GM21576 (cell line): ENCODE data around the gene CSRP2.
A peak's percentile ranks its signal among the peaks of the same experiment; 100 is the strongest.

Experiments used
- ATAC-seq: cut with Tn5 transposase; IDR thresholded peaks from one replicate; pipeline ENCODE4 v1.9.1; 2021; ENCODE audit warnings: mild to moderate bottlenecking, moderate library complexity; ENCODE audit not compliant: unreplicated experiment

Gene CSRP2

DNA sequence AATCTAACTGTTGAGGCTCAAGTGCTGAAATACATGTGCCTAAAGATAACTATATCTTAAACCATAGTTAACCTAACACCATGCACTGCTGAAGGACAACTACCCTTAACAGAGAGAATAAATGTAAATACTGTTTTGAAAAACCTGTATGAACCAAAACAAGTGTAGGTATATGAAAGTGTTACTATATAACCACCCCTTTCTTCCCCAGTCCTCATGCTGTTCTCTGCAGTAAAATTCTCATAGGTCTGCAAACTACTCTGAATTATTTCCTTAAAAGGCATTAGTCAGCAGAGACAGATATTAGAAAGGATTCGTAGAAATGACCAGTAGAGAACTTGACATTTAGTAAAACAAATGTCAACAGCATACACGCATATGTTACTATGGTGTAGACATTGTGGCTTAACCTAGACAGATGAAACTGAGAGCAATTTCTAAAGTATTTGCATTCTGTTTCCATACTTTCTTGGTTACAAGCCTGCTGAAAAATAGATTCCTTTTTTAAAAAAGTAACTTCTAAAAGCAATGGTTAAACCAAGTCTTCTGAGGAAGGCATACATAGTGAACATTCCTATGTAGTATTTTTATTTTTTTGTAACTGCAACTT lies 13.9 kb downstream of the CSRP2 start:
- peak; percentile 77 for ATAC-seq

DNA sequence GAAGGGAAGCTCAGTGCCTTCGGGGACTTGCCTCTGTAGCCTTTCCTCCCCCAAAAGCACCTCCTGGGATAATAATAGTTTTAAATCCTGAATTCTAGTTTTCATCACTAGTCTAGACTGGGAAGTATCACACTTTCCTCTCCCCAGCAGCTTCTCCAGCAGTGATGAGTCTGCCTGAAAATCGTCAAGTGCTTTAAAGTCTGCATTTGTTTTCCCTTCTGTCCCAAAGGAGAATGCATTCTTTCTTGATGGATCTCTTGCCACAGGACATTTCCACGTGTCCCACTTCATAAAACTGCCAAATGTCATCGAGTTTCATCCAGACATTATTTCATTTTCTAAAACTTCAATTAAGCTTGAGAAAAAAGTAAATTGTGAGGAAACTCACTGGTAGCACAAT lies 15.0 kb downstream of the CSRP2 start:
- no peak for ATAC-seq

- no peak for ATAC-seq
Observed at GRCh38 chr12:76863005-76863670, 15.7 kb downstream of the CSRP2 start.

DNA sequence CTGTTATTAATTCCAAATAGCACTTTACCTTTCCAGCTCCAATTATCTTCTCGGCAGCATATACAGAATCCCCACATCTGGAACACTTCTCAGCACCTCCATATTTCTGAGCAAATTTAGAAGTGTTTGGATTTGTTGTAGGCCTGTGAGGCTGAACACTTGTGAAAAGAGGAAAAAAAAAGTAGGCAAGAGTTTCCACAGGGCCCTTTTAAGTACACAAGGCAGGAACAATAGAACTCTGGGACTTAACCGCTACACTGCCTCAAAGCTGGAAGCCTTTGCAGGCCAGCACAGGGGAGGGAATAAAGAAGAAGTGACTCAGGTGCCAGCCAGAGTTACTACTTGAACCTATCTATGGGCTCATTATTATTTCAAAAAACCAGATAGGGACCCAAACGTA lies 18.6 kb downstream of the CSRP2 start:
- no peak for ATAC-seq

GRCh38 chr12:76859611-76860010 lies 19.2 kb downstream of the CSRP2 start:
- no peak for ATAC-seq

GRCh38 chr12:76856018-76856644 lies 22.7 kb downstream of the CSRP2 start:
- no peak for ATAC-seq

DNA sequence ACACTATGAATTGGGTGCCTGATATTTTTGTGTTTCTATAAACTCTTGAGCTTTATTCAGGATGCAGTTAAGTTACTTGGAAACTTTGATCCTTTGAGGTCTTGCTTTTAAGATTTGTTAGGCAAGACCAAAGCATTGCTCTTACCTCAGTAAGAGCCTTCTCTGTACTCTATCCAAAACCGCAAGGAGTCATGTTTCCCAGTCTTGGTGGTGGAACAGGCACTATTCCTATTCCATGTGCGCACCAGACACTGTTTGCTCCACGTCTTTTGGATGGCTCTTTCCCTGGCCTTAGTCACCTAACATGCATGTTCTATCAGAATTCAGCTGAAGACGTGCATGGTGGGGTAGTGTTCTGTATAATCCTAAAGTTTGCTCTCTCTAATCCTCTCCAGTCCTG lies 23.5 kb downstream of the CSRP2 start:
- no peak for ATAC-seq

GRCh38 chr12:76852106-76852505 lies 26.7 kb downstream of the CSRP2 start:
- ATAC-seq: no peak

DNA sequence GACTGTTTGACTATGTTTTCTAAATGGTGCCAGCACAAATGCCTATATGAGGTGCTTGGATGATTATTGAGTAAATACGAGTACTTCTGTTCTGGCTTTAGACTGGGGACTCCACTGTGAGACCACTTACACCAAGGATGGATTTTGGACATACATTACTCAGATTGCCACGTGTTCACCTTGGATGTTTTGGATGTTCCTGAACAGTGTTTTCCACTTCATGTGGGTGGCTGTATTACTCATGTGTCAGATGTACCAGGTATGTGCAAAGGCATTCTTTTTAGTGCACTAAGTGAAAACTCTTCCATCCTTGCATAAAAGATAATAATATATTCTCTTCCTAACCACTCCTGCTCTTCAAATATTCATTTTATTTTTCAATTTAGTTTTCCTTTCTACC lies 30.7 kb downstream of the CSRP2 start:
- ATAC-seq: no peak

DNA sequence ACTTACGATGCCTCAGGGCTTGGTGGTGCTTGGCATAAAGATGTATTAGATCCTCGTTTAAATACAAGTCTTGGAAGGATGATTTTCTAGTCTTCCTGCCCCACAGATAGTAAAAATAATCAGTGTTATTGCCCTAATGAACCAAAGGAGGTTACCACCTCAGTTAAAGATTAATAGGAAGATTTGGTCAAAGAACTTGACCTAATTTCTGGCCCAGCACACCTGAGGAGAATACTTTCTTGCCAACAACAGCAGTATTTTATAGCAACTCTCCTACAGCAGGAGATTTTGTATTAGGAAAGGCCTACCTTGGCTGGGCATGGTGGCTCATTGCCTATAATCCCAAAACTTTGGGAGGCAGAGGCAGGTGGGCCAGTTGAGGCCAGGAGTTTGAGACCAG lies 31.6 kb downstream of the CSRP2 start:
- no peak for ATAC-seq

DNA sequence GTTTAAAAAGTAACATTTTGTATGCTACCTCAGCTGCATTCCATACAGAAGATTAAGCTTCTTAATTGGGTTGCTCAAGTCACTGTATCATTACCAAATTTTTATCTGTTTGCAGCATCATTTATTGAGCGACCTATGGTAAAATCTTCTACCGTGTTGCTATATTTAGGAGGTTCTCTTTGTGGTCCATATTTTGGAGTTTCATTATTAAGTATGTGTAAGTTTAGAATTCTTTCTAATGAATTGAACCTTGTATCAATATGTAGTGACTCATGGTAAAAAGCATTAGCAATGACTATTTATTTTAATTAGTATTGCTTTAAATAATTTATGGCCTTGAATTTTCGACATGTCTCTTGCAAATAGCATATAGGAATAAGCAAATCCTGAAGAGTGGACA lies 42.2 kb downstream of the CSRP2 start:
- no peak for ATAC-seq

DNA sequence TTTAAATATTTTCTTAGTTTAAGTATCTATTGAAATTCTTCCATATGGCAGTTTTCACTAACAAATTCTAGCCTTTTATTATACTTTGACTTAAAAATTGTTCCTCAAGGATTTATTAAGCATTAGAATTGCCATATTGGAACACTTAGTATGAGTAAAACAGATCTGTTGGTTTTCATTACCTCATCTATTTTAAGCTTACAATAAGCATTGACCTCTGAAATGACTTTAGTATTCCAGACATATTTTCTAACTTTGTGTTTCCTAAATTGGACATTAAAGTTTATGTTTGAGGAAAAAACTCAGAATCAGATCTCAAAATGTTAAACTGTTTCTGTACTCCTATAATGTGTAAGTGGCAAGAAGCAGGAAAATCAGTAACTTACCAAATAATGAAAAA lies 48.4 kb downstream of the CSRP2 start:
- no peak for ATAC-seq

GRCh38 chr12:76820888-76821482 lies 57.8 kb downstream of the CSRP2 start:
- no peak for ATAC-seq

DNA sequence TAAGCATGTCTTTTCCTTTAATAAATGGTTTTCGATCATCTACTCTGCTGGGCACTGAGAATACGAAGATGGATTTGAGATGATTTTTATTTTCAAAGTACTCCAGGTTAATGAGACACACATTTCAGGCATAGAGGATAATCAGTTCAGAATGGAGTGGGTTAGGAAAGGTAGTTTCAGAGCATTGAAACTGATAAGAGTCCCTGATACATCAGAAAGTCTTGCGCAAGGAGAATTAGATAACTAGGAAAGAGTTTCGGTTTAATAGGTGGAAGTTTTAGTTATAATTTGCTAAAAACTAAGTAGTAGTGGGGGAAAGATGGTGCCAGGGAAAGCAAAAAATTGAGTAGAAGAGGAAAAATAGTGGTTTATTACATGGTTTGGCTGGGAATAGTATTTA lies 64.8 kb downstream of the CSRP2 start:
- no peak for ATAC-seq

- no peak for ATAC-seq
Observed at GRCh38 chr12:76813265-76813664, 65.6 kb downstream of the CSRP2 start.

GRCh38 chr12:76811976-76812375 lies 66.8 kb downstream of the CSRP2 start:
- ATAC-seq: no peak

DNA sequence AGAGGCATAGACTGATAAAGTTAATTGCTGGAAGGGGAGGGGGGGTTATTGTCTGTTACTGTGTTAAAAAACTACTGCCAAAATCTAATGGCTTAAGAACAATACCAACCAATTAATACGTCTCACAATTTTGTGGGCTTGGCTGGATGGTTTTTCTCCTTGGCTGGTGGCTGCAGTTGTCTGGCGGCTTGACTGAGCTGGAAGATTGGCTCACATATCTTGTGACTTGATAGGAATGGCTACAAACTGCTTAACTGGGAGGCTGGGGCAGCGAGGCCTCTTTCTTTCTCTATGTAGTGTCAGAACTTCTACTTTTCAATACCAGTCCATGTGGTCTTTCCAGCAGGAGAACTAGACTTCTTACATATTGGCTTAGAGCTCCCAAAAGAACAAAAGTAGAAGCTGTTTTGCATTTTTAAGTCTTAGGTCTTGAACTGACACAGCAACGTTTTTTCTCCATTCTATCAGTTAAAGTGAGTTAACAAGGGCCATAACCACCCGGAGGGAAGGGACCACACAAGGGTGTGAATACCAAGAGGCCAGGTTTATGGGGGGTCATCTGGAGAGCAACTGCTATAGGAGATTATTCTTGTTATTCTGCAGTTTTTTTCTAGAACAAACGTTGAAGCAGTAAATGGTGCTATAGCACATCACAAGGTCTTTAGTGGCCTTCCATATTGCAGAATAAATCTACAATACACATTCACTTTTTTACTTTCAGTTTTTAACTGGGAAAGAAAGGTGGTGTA lies 68.0 kb downstream of the CSRP2 start:
- no peak for ATAC-seq
